MCF 10A (cell line): ENCODE data around the gene SELENOK. TPM values are rescaled to one million over a fixed set of nuclear protein-coding genes. Genes with fewer than 3 reads are reported as not detected.

Experiments
- BruUV-seq: library from RNA; stranded (reverse); fragments of 400-500 nt; replicated peaks from 2 replicates; lab custom pipeline; 2021; lab: Mats Ljungman, UMichigan
- CTCF ChIA-PET: fragments of 300-600 bp; sonication (Branson Sonifier 250); formaldehyde crosslinking; extraction: SDS; loops from one replicate; lab custom pipeline; 2021; ENCODE audit warnings: antibody characterized with exemption, inconsistent platforms; lab: Yijun Ruan, JAX
- POLR2A ChIA-PET: fragments of 300-600, 350-650 bp; sonication (Branson Sonifier 250); formaldehyde crosslinking; extraction: SDS; loops from one replicate; lab custom pipeline; 2020; ENCODE audit warnings: antibody characterized with exemption, inconsistent platforms; lab: Yijun Ruan, JAX
- DNase-seq: peaks from one replicate; pipeline ENCODE4 v3.0.0-alpha.2; 2018; ENCODE audit not compliant: unreplicated experiment
- H3K27ac Mint-ChIP-seq: one replicate; pipeline ENCODE4 v1.8.0; 2022; ENCODE audit warnings: mild to moderate bottlenecking, low read depth, mixed read lengths; ENCODE audit not compliant: unreplicated experiment
- H3K27me3 Mint-ChIP-seq: one replicate; pipeline ENCODE4 v1.8.0; 2022; ENCODE audit warnings: mixed read lengths; ENCODE audit not compliant: insufficient read depth, unreplicated experiment
- H3K36me3 Mint-ChIP-seq: one replicate; pipeline ENCODE4 v1.8.0; 2022; ENCODE audit warnings: mild to moderate bottlenecking, moderate library complexity, mixed read lengths; ENCODE audit not compliant: insufficient read depth, unreplicated experiment
- H3K4me1 Mint-ChIP-seq: one replicate; pipeline ENCODE4 v1.8.0; 2022; ENCODE audit warnings: mixed read lengths; ENCODE audit not compliant: insufficient read depth, unreplicated experiment
- H3K4me3 Mint-ChIP-seq: one replicate; pipeline ENCODE4 v1.8.0; 2022; ENCODE audit warnings: mild to moderate bottlenecking, moderate library complexity, mixed read lengths; ENCODE audit not compliant: unreplicated experiment
- H3K9me3 Mint-ChIP-seq: one replicate; pipeline ENCODE4 v1.8.0; 2022; ENCODE audit warnings: mixed read lengths; ENCODE audit not compliant: unreplicated experiment
- intact Hi-C: fragments of 100-400 bp; cut with micrococcal nuclease; formaldehyde crosslinking; loops from 2 replicates; pipeline ENCODE4 v1.14.1; 2022
- total RNA-seq: library from RNA; stranded (reverse); gene quantifications from 2 replicates; pipeline ENCODE4 v1.2.3, GENCODE V29; 2022
- TF ChIP-seq, protein P1 (sequence below): fragments of 200-600 bp; IDR thresholded peaks from one replicate; pipeline ENCODE4 v1.8.0; 2022; ENCODE audit warnings: antibody characterized with exemption, mild to moderate bottlenecking; ENCODE audit not compliant: unreplicated experiment

The SELENOK gene
- total RNA-seq, 1 experiment from 2014 or later = 55.6 TPM

GRCh38 chr3:53834429-53835095 is 57.1 kb downstream of the SELENOK start:
- DNase-seq = no peak
- intact Hi-C loops = no loop called here
- H3K4me3 Mint-ChIP-seq = no peak overlapping the region
- no TSS peak for BruUV-seq
- H3K36me3 Mint-ChIP-seq = no peaks in the 10 kb centered on the region
- TF ChIP-seq, protein P1, sequence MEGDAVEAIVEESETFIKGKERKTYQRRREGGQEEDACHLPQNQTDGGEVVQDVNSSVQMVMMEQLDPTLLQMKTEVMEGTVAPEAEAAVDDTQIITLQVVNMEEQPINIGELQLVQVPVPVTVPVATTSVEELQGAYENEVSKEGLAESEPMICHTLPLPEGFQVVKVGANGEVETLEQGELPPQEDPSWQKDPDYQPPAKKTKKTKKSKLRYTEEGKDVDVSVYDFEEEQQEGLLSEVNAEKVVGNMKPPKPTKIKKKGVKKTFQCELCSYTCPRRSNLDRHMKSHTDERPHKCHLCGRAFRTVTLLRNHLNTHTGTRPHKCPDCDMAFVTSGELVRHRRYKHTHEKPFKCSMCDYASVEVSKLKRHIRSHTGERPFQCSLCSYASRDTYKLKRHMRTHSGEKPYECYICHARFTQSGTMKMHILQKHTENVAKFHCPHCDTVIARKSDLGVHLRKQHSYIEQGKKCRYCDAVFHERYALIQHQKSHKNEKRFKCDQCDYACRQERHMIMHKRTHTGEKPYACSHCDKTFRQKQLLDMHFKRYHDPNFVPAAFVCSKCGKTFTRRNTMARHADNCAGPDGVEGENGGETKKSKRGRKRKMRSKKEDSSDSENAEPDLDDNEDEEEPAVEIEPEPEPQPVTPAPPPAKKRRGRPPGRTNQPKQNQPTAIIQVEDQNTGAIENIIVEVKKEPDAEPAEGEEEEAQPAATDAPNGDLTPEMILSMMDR = no peak
- H3K27ac Mint-ChIP-seq = no peak overlapping the region
- ChIA-PET POLR2A (no interaction called here), CTCF (no interaction called here)
- H3K4me1 Mint-ChIP-seq = no peaks in the 10 kb centered on the region
- no peaks in the 10 kb centered on the region for H3K9me3 Mint-ChIP-seq
- H3K27me3 Mint-ChIP-seq = no peaks in the 10 kb centered on the region

Other genes with a start within 250 kb of the SELENOK start
- 0.49 and 0.56 TPM in 2 replicates for gene CHDH, start 45.4 kb downstream of the SELENOK start, total RNA-seq
- gene IL17RB, start 45.3 kb downstream of the SELENOK start, total RNA-seq = 0.19 and 0.42 TPM in 2 replicates
- gene ACTR8, start 9.7 kb downstream of the SELENOK start, total RNA-seq = 27.7 and 37.1 TPM in 2 replicates
- 1.5 and 2.3 TPM in 2 replicates for gene CACNA2D3, start 230.7 kb upstream of the SELENOK start, total RNA-seq